SK-N-MC (cell line): Measurements from ENCODE around the gene ITGBL1.

ENCODE experiments used
- FOXP2 ChIP-seq: optimal IDR thresholded peaks from 2 replicates; pipeline ENCODE3; 2011; ENCODE audit warnings: mild to moderate bottlenecking, moderate library complexity; ENCODE audit not compliant: insufficient read depth; ENCODE audit errors: extremely low read length, control extremely low read depth
- POLR2AphosphoS5 ChIP-seq: IDR thresholded peaks from 2 replicates; pipeline ENCODE4 v1.6.1; 2012; ENCODE audit warnings: mild to moderate bottlenecking, low read depth, low read length, borderline replicate concordance

GRCh38 chr13:101661839-101662238, 209.4 kb downstream of the ITGBL1 start:
- TF ChIP-seq FOXP2 (no peak), POLR2AphosphoS5 (no peak)
